H1 (cell line): ENCODE data around the gene COX7C. TPM values are rescaled to one million over a fixed set of nuclear protein-coding genes. Genes with fewer than 3 reads are reported as not detected.

Experiments
- CTCF ChIA-PET: fragments of 300-600 bp; sonication (Branson Sonifier 250); formaldehyde crosslinking; loops from one replicate; lab custom pipeline; 2021; ENCODE audit not compliant: partially characterized antibody; lab: Charles Lee
- POLR2A ChIA-PET: fragments of 300-600 bp; sonication (Branson Sonifier 250); formaldehyde crosslinking; loops from one replicate; lab custom pipeline; 2021; ENCODE audit warnings: inconsistent platforms; ENCODE audit not compliant: partially characterized antibody; lab: Charles Lee
- DNase-seq, 2 experiments: peaks; one replicate each; pipeline versions ENCODE4 v3.0.0 to v3.0.0-alpha.2; 2010 to 2022; ENCODE audit warnings: low spot score in 2 of 2, low read depth in 1 of 2, mixed read lengths in 1 of 2
- FAIRE-seq: peaks from 2 replicates; lab custom pipeline; 2011; peaks lifted over from hg19 to GRCh38; lab: Jason Lieb, UNC
- H2AFZ ChIP-seq: 2 replicates; pipeline ENCODE4 v1.8.1; 2012; ENCODE audit warnings: low read length, inconsistent platforms
- H2AK5ac ChIP-seq: 2 replicates; pipeline ENCODE4 v1.6.1; 2013; ENCODE audit warnings: low read depth, low read length
- H2BK120ac ChIP-seq: replicated peaks from 2 replicates; pipeline ENCODE3; 2013; ENCODE audit warnings: low read depth, low read length, inconsistent platforms
- H2BK12ac ChIP-seq: 2 replicates; pipeline ENCODE4 v1.6.1; 2013; ENCODE audit warnings: low read depth, low read length
- H2BK15ac ChIP-seq: 2 replicates; pipeline ENCODE4 v1.6.1; 2013; ENCODE audit warnings: low read length
- H2BK20ac ChIP-seq: 2 replicates; pipeline ENCODE4 v1.6.1; 2013; ENCODE audit warnings: low read length
- H2BK5ac ChIP-seq: 2 replicates; pipeline ENCODE4 v1.6.1; 2013; ENCODE audit warnings: low read depth, low read length
- H3K14ac ChIP-seq: 2 replicates; pipeline ENCODE4 v1.6.1; 2013; ENCODE audit warnings: inconsistent platforms; ENCODE audit not compliant: insufficient read length
- H3K18ac ChIP-seq: 2 replicates; pipeline ENCODE4 v1.6.1; 2013; ENCODE audit warnings: low read length; ENCODE audit errors: extremely low read depth
- H3K23ac ChIP-seq: 2 replicates; pipeline ENCODE4 v1.6.1; 2013; ENCODE audit warnings: inconsistent platforms; ENCODE audit not compliant: insufficient read length
- H3K23me2 ChIP-seq: 2 replicates; pipeline ENCODE4 v1.6.1; 2013; ENCODE audit warnings: low read depth, low read length
- H3K27ac ChIP-seq: 2 replicates; pipeline ENCODE4 v1.6.1; 2011; ENCODE audit warnings: low read depth, low read length, inconsistent platforms
- H3K27me3 ChIP-seq, 4 experiments: replicated peaks in 1 of 4; 1 replicate in 1 of 4; 2 replicates in 3 of 4; pipeline versions ENCODE4 v1.6.1 to v1.8.1; 2011 to 2013; ENCODE audit warnings: low read length in 3 of 4, mild to moderate bottlenecking in 3 of 4, inconsistent platforms in 2 of 4, mixed read lengths in 2 of 4, moderate library complexity in 1 of 4; ENCODE audit not compliant: control insufficient read depth in 3 of 4, insufficient read depth in 3 of 4; ENCODE audit errors: extremely low read depth in 1 of 4
- H3K36me3 ChIP-seq, 4 experiments: 2 replicates each; pipeline versions ENCODE4 v1.6.1 to v1.8.1; 2011 to 2013; ENCODE audit warnings: mild to moderate bottlenecking in 4 of 4, low read length in 3 of 4, moderate library complexity in 2 of 4, control low read depth in 1 of 4, inconsistent platforms in 1 of 4; ENCODE audit not compliant: insufficient read depth in 4 of 4, control insufficient read depth in 2 of 4
- H3K4ac ChIP-seq: replicated peaks from 2 replicates; pipeline ENCODE3; 2013; ENCODE audit warnings: low read length, low read depth, mixed read lengths, inconsistent platforms; ENCODE audit not compliant: insufficient read length
- H3K4me1 ChIP-seq, 4 experiments: replicated peaks in 1 of 4; 1 replicate in 1 of 4; 2 replicates in 3 of 4; pipeline versions ENCODE4 v1.6.1 to v1.8.1; 2011 to 2013; ENCODE audit warnings: low read length in 3 of 4, inconsistent platforms in 2 of 4, mixed read lengths in 1 of 4; ENCODE audit not compliant: insufficient read depth in 4 of 4, control insufficient read depth in 3 of 4
- H3K4me2 ChIP-seq, 2 experiments: 2 replicates each; pipeline versions ENCODE4 v1.6.1 to v1.8.1; 2011 to 2013; ENCODE audit warnings: low read depth in 2 of 2, low read length in 2 of 2, control low read depth in 1 of 2, inconsistent platforms in 1 of 2, mild to moderate bottlenecking in 1 of 2; ENCODE audit not compliant: insufficient read depth in 1 of 2
- H3K4me3 ChIP-seq, 4 experiments: fragments of 200-600, 300-600 bp in 1 of 4; sonication (generic), shearing (Covaris generic), sonication (Bioruptor Twin) in 1 of 4; 2 replicates each; pipeline versions ENCODE4 v1.5.1 to v1.8.1; 2011 to 2016; ENCODE audit warnings: low read length in 4 of 4, low read depth in 3 of 4, control low read depth in 2 of 4, inconsistent platforms in 2 of 4, mild to moderate bottlenecking in 2 of 4, mixed read lengths in 1 of 4, moderate library complexity in 1 of 4; ENCODE audit not compliant: insufficient read depth in 2 of 4; ENCODE audit errors: extremely low read depth in 1 of 4
- H3K56ac ChIP-seq: replicated peaks from 2 replicates; pipeline ENCODE3; 2013; ENCODE audit warnings: low read depth, mild to moderate bottlenecking, mixed read lengths, low read length, inconsistent platforms; ENCODE audit not compliant: insufficient read length
- H3K79me1 ChIP-seq: 2 replicates; pipeline ENCODE4 v1.6.1; 2013; ENCODE audit warnings: low read depth, low read length, control low read depth
- H3K79me2 ChIP-seq, 2 experiments: 2 replicates each; pipeline versions ENCODE4 v1.6.1 to v1.8.1; 2012 to 2013; ENCODE audit warnings: low read length in 2 of 2, mild to moderate bottlenecking in 2 of 2, inconsistent platforms in 1 of 2; ENCODE audit not compliant: insufficient read depth in 2 of 2, control insufficient read depth in 1 of 2
- H3K9ac ChIP-seq, 4 experiments: replicated peaks in 1 of 4; 1 replicate in 1 of 4; 2 replicates in 3 of 4; pipeline versions ENCODE4 v1.6.1 to v1.8.1; 2011 to 2013; ENCODE audit warnings: low read depth in 3 of 4, low read length in 3 of 4, control low read depth in 2 of 4, mild to moderate bottlenecking in 2 of 4, moderate library complexity in 2 of 4, inconsistent platforms in 1 of 4; ENCODE audit errors: extremely low read depth in 1 of 4
- H3K9me3 ChIP-seq, 2 experiments: 2 replicates each; pipeline versions ENCODE4 v1.6.1 to v1.8.1; 2012 to 2013; ENCODE audit warnings: mild to moderate bottlenecking in 2 of 2, moderate library complexity in 2 of 2, control low read depth in 1 of 2, inconsistent platforms in 1 of 2, low read depth in 1 of 2, low read length in 1 of 2, mixed read lengths in 1 of 2; ENCODE audit not compliant: insufficient read depth in 2 of 2
- H4K20me1 ChIP-seq, 2 experiments: replicated peaks in 1 of 2; 2 replicates each; pipeline versions ENCODE3 to v1.8.1; 2011 to 2013; ENCODE audit warnings: inconsistent platforms in 2 of 2, low read length in 2 of 2, mild to moderate bottlenecking in 1 of 2; ENCODE audit not compliant: insufficient read depth in 2 of 2, control insufficient read depth in 1 of 2
- H4K5ac ChIP-seq: 2 replicates; pipeline ENCODE4 v1.6.1; 2013; ENCODE audit warnings: low read length, low read depth, mixed read lengths, inconsistent platforms; ENCODE audit not compliant: insufficient read length
- H4K8ac ChIP-seq: 2 replicates; pipeline ENCODE4 v1.8.0; 2013; ENCODE audit warnings: mild to moderate bottlenecking, moderate library complexity, low read length, inconsistent platforms; ENCODE audit not compliant: insufficient read depth; ENCODE audit errors: extremely low read depth
- H4K91ac ChIP-seq: replicated peaks from 2 replicates; pipeline ENCODE3; 2013; ENCODE audit warnings: low read length, mixed read lengths, inconsistent platforms; ENCODE audit not compliant: insufficient read length
- CREB1 ChIP-seq: IDR thresholded peaks from 2 replicates; pipeline ENCODE4 v1.6.1; 2012; ENCODE audit warnings: inconsistent platforms
- CTCF ChIP-seq, 3 experiments: IDR thresholded peaks; 1 replicate in 2 of 3; 2 replicates in 1 of 3; pipeline versions ENCODE4 v1.5.1 to v1.6.1; 2011; ENCODE audit warnings: low read length in 3 of 3, mild to moderate bottlenecking in 3 of 3, inconsistent platforms in 2 of 3, low read depth in 1 of 3, moderate library complexity in 1 of 3; ENCODE audit not compliant: insufficient read depth in 1 of 3; ENCODE audit errors: control extremely low read depth in 1 of 3
- EGR1 ChIP-seq: IDR thresholded peaks from 2 replicates; pipeline ENCODE4 v1.6.1; 2011; ENCODE audit warnings: low read depth, low read length, borderline replicate concordance
- KDM1A ChIP-seq: fragments of 200-600, 300-600 bp; sonication (generic); IDR thresholded peaks from 2 replicates; pipeline ENCODE4 v1.7.1; 2016; ENCODE audit warnings: mild to moderate bottlenecking, low read length, borderline replicate concordance
- WGBS, 2 experiments: shearing (Covaris generic) in 1 of 2; methylation state at CpG; one replicate each; pipeline versions ENCODE4 v1.1.6 to v1.1.7; 2013 to 2015; ENCODE audit warnings: low lambda C conversion rate in 2 of 2, mixed read lengths in 2 of 2, inconsistent platforms in 1 of 2, low coverage in 1 of 2, missing lambda C conversion rate in 1 of 2; ENCODE audit not compliant: insufficient replicate concordance in 2 of 2, insufficient coverage in 1 of 2, insufficient read length in 1 of 2; ENCODE audit errors: extremely low coverage in 1 of 2, missing lambda C conversion rate in 1 of 2; 5-methylcytosine and 5-hydroxymethylcytosine counted together
- polyA plus RNA-seq, 7 experiments: library from polyadenylated mRNA; depleted of rRNA in 3 of 7; stranded (reverse) in 5 of 7; unstranded in 2 of 7; fragments of >200 nt in 5 of 7; fragments of 200-250 nt in 2 of 7; gene quantifications; 1 replicate in 5 of 7; 2 replicates in 1 of 7; 4 replicates in 1 of 7; pipeline versions ENCODE4 v1.2.1 to v1.2.3, GENCODE V29; 2011 to 2013; ENCODE audit warnings: missing spikeins in 2 of 7, mixed read lengths in 2 of 7
- total RNA-seq: library from RNA; stranded (reverse); fragmentation: NEBNext Ultra II Directional; extraction: Animal tissue kit (Norgen Biotek cat#: 25700); gene quantifications from 2 replicates; pipeline ENCODE4 v1.2.1, GENCODE V29; 2021

The COX7C gene
- total and polyA plus RNA-seq, 2 of the 8 experiments (the other 6 are each of a cell fraction or from before 2014, with no cell fraction given): 1,059 to 1,207 TPM

- Histone ChIP-seq H2BK20ac (no peak overlapping the region), H3K23me2 (no peaks in the 10 kb centered on the region), H4K91ac (no peak overlapping the region), H4K20me1 (no peaks in the 10 kb centered on the region), H4K5ac (no peak overlapping the region), H3K4me1 (no peaks in the 10 kb centered on the region), H2BK15ac (no peak overlapping the region), H3K79me1 (no peaks in the 10 kb centered on the region), H2BK12ac (no peak overlapping the region), H3K14ac (no peak overlapping the region), H3K4me3 (no peak overlapping the region), H3K9ac (no peak overlapping the region), H3K4ac (no peak overlapping the region), H3K79me2 (no peaks in the 10 kb centered on the region), H2AFZ (peak overlapping the region; percentile 32; the same call in 1 of the 2 replicates), H3K9me3 (no peaks in the 10 kb centered on the region; a peak in 1 of 4 replicates), H4K8ac (no peak overlapping the region), H3K27me3 (no peaks in the 10 kb centered on the region), H3K4me2 (no peak overlapping the region), H3K36me3 (no peaks in the 10 kb centered on the region), H2AK5ac (no peak overlapping the region), H2BK120ac (no peak overlapping the region), H2BK5ac (no peak overlapping the region), H3K18ac (no peak overlapping the region), H3K27ac (no peak overlapping the region), H3K23ac (no peak overlapping the region), H3K56ac (no peak overlapping the region)
- FAIRE-seq: no peak
- TF ChIP-seq EGR1: no peak
- no peak for TF ChIP-seq CREB1
- TF ChIP-seq KDM1A: no peak
- TF ChIP-seq CTCF (IDR thresholded peaks at IDR 0.05; ENCODE audit: control extremely low read depth in 1 of 3, insufficient read depth in 1 of 3, low read depth in 1 of 3, low read length in 3 of 3): no peak
- ChIA-PET CTCF (interaction anchor here (0.6 to 1.7 kb wide), 2 partner anchors 109 to 114 kb away, joined by 4 to 5 read pairs; no protein-coding TSS in a partner anchor), POLR2A (no interaction called here)
- 90% methylated on average over 20 of the region's 20 CpGs; no CpG with 5 or more reads in 1 of the 2 experiments for WGBS, 2 experiments
- DNase-seq: no peak
Measured at GRCh38 chr5:86570427-86571083, 47.2 kb upstream of the COX7C start.
